Progenitor cell of endocrine pancreas (in vitro differentiated cells): ENCODE results near the gene SLC25A18. TPM values are rescaled to one million over a fixed set of nuclear protein-coding genes. Genes with fewer than 3 reads are reported as not detected.

Source experiments
- DNase-seq: peaks from one replicate; pipeline ENCODE4 v3.0.0; 2021; ENCODE audit warnings: low spot score; ENCODE audit not compliant: unreplicated experiment
- H3K27ac Mint-ChIP-seq: 2 replicates; pipeline ENCODE4 v1.8.0; 2021; ENCODE audit warnings: mild to moderate bottlenecking, moderate library complexity, mixed read lengths
- H3K27me3 Mint-ChIP-seq: 2 replicates; pipeline ENCODE4 v1.8.0; 2021; ENCODE audit warnings: mixed read lengths
- H3K36me3 Mint-ChIP-seq: 2 replicates; pipeline ENCODE4 v1.8.0; 2022; ENCODE audit warnings: mixed read lengths; ENCODE audit not compliant: insufficient read depth
- H3K4me1 Mint-ChIP-seq: 2 replicates; pipeline ENCODE4 v1.8.0; 2021; ENCODE audit warnings: low read depth, mixed read lengths
- H3K4me3 Mint-ChIP-seq: 2 replicates; pipeline ENCODE4 v1.8.0; 2021; ENCODE audit warnings: low read depth, mild to moderate bottlenecking, moderate library complexity, mixed read lengths
- H3K9me3 Mint-ChIP-seq: 2 replicates; pipeline ENCODE4 v1.8.0; 2021; ENCODE audit warnings: low read depth, mixed read lengths
- total RNA-seq: library from RNA; stranded (reverse); gene quantifications from 2 replicates; pipeline ENCODE4 v1.2.1, GENCODE V29; 2021
- TF ChIP-seq, protein P1 (sequence below): fragments of 200-600 bp; sonication (generic); IDR thresholded peaks from one replicate; pipeline ENCODE4 v1.5.0; 2021; ENCODE audit warnings: antibody characterized with exemption, mild to moderate bottlenecking; ENCODE audit not compliant: unreplicated experiment

The SLC25A18 gene
- total RNA-seq, 1 donor from 2014 or later, result 2.3 TPM

- Mint-ChIP-seq H3K36me3 (peaks cover 14% of the 10 kb centered on the region), H3K27me3 (no peaks in the 10 kb centered on the region), H3K4me3 (no peak overlapping the region), H3K9me3 (no peaks in the 10 kb centered on the region), H3K4me1 (no peaks in the 10 kb centered on the region), H3K27ac (no peak overlapping the region)
- no peak for DNase-seq
- TF ChIP-seq, protein P1, sequence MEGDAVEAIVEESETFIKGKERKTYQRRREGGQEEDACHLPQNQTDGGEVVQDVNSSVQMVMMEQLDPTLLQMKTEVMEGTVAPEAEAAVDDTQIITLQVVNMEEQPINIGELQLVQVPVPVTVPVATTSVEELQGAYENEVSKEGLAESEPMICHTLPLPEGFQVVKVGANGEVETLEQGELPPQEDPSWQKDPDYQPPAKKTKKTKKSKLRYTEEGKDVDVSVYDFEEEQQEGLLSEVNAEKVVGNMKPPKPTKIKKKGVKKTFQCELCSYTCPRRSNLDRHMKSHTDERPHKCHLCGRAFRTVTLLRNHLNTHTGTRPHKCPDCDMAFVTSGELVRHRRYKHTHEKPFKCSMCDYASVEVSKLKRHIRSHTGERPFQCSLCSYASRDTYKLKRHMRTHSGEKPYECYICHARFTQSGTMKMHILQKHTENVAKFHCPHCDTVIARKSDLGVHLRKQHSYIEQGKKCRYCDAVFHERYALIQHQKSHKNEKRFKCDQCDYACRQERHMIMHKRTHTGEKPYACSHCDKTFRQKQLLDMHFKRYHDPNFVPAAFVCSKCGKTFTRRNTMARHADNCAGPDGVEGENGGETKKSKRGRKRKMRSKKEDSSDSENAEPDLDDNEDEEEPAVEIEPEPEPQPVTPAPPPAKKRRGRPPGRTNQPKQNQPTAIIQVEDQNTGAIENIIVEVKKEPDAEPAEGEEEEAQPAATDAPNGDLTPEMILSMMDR, result no peak
Observed at GRCh38 chr22:17536269-17536668, 27.0 kb upstream of the SLC25A18 start.

GRCh38 chr22:17537155-17537554 is 26.1 kb upstream of the SLC25A18 start:
- no peaks in the 10 kb centered on the region for H3K27me3 Mint-ChIP-seq
- peaks cover 15% of the 10 kb centered on the region for H3K36me3 Mint-ChIP-seq
- no peaks in the 10 kb centered on the region for H3K4me1 Mint-ChIP-seq
- H3K9me3 Mint-ChIP-seq, result no peaks in the 10 kb centered on the region
- TF ChIP-seq, protein P1, result no peak
- no peak for DNase-seq
- no peak overlapping the region for H3K4me3 Mint-ChIP-seq
- peak overlapping the region; percentile 11 for H3K27ac Mint-ChIP-seq

GRCh38 chr22:17540481-17540880 is 22.8 kb upstream of the SLC25A18 start:
- Mint-ChIP-seq H3K36me3 (peaks cover 16% of the 10 kb centered on the region), H3K27me3 (no peaks in the 10 kb centered on the region), H3K4me3 (no peak overlapping the region), H3K27ac (no peak overlapping the region), H3K9me3 (no peaks in the 10 kb centered on the region), H3K4me1 (no peaks in the 10 kb centered on the region)
- TF ChIP-seq, protein P1, result no peak
- DNase-seq, result no peak

- no peak for DNase-seq
- Mint-ChIP-seq H3K4me1 (no peaks in the 10 kb centered on the region), H3K36me3 (peaks cover 16% of the 10 kb centered on the region), H3K9me3 (no peaks in the 10 kb centered on the region), H3K4me3 (no peak overlapping the region), H3K27me3 (no peaks in the 10 kb centered on the region), H3K27ac (no peak overlapping the region)
- TF ChIP-seq, protein P1, result no peak
Observed at GRCh38 chr22:17541476-17541875, 21.8 kb upstream of the SLC25A18 start.

DNA sequence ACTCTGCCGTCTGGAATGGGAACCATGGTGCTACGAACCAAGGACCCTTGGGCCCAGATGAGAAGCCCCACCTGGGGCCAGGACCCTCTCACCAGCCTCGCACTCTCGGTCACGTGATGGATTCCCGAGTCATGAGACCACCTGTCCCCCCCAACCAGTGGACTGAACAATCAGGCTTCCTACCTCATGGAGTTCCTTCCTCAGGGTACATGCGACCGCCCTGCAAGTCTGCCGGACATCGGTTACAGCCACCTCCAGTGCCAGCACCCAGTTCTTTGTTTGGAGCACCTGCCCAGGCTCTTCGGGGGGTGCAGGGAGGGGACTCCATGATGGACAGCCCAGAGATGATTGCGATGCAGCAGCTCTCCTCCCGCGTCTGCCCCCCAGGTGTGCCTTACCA is 20.8 kb upstream of the SLC25A18 start:
- Mint-ChIP-seq H3K4me3 (no peak overlapping the region), H3K4me1 (no peaks in the 10 kb centered on the region), H3K27me3 (no peaks in the 10 kb centered on the region), H3K27ac (no peak overlapping the region), H3K36me3 (peaks cover 13% of the 10 kb centered on the region), H3K9me3 (no peaks in the 10 kb centered on the region)
- DNase-seq, result no peak
- TF ChIP-seq, protein P1, result no peak
